GM11168 (cell line): ENCODE measurements around the gene SH3RF3.

ENCODE experiments used
- in situ Hi-C: fragments of 300-500 bp; cut with MboI; formaldehyde crosslinking; loops from one replicate; pipeline ENCODE4 v1.12.0; 2022; ENCODE audit warnings: low sequenced_read_pairs; ENCODE audit not compliant: unreplicated experiment

Gene SH3RF3

GRCh38 chr2:109467701-109468100, 338.7 kb downstream of the SH3RF3 start:
- in situ Hi-C loops, result no loop called here

DNA sequence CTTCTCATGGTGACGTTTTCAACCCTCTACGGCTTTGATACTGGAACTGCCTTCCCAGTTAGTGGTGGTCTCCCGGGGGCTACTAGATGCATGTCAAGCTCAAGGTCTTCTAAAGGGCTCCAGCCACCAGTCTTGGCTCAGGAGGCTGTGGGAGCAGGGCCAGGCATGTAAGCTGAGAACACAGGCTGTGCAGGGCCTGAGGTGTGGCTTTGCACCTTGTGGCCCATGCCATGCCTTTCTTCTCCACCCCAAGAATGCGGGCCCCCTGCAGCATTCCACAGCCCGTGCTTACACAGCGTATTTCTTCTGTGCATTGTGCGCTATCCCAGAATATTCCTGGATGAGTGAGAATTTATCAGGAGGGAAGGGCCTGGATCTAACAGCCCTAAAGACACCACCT, 339.9 kb downstream of the SH3RF3 start:
- in situ Hi-C loops, result no loop called here

- in situ Hi-C loops, result no loop called here
Observed at GRCh38 chr2:109471658-109472057, 342.7 kb downstream of the SH3RF3 start.

- in situ Hi-C loops, result no loop called here
Observed at GRCh38 chr2:109472331-109472959, 343.4 kb downstream of the SH3RF3 start.

DNA sequence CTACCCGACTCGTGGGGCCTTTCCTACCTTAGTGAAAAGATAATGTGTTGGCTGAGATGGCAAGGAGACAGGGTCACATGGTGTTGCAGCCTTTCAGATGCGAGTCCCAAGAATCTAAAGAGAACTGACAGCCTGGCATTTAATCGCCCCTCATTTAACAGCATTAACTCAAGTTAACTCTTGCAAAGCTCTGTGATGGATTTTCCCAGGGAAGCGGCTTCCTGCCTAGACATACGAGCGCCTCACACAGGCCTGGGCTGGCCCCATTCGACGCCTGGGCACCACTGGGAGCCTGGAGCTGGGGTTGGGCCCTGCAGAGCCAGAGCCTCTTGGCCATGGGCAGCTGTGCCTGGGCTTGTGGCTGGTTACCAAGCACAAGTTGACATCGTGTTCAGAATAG, 344.0 kb downstream of the SH3RF3 start:
- in situ Hi-C loops, result no loop called here

GRCh38 chr2:109473616-109474318, 344.8 kb downstream of the SH3RF3 start:
- in situ Hi-C loops, result no loop called here

DNA sequence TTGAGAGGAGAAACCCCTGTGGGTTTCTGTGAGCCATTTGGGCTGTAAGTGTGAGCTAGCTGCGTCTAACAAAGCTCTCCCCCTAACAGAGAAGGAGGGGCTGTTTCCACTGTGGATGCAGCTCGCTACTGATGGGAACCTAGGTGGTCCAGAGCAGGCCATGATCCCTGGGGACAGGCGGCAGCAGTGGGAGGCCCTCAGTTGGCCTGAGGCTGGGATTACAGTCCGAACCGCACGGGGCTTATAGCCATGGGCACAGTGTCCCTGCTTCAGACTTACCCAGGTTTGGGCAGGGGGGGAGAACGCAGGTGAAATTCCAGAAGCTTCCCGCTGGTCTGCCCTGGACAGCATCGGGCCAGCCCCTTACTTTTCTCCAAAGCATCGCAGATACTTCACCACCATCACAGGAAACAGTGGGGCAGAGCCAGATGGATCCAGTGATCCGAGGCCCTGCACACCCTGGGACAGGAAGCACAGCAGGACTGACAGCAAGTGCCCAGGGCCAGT, 345.4 kb downstream of the SH3RF3 start:
- in situ Hi-C loops, result no loop called here

DNA sequence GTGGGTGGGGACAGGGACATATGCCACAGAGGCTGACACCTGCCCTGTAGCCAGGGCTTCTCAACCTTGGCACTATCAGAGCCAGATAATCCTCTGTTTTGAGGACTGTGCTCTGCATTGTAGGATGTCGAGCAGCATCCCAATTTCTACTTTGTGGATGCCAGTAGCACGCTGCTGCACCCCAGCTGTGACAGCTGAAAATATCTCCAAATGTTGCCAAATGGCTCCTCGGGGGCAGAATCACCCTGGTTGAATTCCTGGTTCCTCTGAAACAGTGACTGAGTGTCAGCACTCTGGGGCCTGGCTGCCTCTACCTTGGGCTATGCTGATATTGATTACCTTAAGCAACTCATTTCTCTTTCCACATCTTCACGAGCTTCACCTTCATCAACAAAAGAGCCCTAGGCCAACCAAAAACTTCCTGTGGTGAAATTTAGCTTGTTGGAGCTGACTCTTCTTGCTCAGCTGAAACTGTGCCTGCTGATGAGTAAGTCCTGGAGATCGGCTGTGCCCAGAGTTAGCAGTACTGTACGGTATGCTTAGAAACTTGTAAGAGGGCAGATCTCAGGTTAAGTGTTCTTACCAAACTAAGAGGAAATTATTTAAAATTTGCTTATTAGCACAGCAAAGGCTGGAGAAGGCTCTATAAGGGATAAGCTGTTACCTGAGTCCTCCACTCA, 346.7 kb downstream of the SH3RF3 start:
- in situ Hi-C loops, result no loop called here

DNA sequence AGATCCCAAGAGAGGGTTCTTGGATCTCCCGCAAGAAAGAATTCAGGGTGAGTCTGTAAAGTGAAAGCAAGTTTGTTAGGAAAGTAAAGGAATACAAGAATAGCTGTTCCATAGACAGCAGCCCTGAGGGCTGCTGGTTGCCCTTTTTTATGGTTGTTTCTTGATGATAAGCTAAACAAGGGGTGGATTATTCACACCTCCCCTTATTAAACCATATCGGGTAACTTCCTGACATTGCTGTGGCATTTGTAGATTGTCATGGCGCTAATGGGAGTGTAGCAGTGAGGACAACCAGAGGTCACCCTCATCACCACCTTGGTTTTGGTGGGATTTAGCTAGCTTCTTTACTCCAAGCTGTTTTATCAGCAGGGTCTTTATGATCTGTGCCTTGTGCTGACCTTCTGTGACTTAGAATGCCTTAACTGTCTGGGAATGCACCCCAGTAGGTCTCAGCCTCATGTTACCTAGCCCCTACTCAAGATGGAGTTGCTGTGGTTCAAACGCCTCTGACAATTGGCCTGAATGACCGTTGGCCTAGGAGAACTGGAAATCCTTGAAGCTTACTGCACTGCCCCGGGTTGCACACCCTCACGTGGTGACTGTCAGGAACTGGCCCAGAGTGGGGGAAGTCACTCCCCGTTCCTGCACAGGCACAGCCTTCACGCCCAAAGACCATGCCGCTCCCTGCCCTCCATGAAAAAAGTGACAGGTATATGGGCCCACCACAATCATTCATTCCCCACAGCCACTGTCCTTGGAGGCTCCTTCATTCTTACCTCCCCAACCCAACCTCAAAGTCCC, 347.8 kb downstream of the SH3RF3 start:
- in situ Hi-C loops, result no loop called here

DNA sequence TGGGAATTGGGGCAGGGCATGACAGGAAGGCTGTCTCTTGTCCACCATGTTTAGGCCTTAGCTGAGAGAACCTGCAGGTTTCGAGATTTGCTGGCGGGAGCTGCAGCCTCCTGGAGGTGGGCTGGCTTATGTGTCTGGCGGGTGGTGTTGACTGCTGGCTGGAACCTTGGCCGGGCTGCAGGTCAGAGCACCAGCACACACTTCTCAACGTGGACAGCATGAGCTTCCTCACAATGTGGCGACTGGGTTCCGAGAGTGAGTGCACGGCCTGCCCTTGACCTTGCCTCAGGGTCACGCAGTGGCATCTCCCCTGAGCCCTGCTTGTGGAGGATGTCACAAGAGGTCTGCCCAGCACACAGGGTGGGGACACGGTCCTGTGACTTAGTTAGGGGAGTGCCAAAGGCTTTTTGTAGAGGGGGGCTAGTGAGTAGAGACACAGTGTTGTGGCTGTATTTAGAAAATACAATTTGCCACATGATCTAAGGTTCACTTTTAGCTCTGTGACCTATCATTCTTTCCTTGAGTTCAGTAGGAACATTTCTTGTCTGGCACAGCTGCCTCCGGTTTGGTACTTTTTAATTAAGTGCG, 350.0 kb downstream of the SH3RF3 start:
- in situ Hi-C loops, result no loop called here

DNA sequence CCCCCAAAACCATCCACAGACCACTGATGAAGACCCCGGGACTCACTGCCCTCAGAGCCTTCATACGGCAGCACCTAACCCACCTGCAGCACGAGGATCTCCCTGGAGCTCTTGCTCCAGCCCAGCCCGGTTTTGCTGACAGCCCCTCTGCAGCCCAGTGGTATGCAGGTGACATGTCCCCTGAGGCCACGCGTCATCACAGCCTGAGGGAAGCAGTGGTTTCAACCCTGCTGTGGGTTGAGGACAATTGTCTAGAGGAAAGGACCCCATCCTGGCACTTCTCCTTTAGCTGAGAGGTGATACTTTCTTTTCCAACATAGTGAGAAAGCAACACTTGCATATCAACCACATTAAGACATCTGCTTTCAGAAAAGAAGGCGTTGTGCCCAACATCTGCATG, 350.8 kb downstream of the SH3RF3 start:
- in situ Hi-C loops, result no loop called here

DNA sequence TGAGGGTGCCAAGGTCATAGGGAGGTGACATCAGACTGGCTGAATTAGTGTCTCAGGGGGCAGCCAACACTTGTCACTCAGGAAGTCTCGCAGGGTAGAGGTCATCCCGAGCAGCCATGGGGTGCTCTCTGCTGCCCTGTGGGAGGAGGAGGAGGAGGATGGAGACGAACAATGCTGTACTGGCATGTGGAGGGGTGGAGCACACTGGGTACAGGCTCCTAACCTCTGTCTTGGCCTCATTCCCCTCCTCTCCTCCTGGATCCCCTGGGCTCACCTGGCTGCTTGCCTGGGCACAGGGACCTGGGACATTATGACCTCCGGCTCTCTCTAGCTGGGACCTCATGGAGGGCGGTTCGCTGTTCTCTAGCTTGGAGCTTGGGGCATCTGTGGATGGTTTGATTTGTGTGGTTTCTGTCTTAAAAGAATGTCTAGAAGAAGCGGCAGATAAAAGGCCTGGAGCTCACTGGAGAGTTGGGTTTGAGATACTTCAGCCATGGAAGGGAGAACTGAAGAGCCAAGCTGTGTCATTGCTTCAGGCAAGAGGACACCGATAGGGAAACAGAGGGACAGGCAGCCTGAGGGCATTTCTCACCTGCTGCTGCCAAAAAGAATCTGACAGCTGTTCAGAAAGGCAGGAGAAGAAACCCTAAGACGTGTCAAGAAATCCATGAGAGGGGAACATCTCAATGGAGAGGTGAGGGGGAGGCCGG, 351.6 kb downstream of the SH3RF3 start:
- in situ Hi-C loops, result no loop called here

GRCh38 chr2:109481196-109481555, 352.2 kb downstream of the SH3RF3 start:
- in situ Hi-C loops, result no loop called here

GRCh38 chr2:109481599-109481998, 352.6 kb downstream of the SH3RF3 start:
- in situ Hi-C loops, result no loop called here

DNA sequence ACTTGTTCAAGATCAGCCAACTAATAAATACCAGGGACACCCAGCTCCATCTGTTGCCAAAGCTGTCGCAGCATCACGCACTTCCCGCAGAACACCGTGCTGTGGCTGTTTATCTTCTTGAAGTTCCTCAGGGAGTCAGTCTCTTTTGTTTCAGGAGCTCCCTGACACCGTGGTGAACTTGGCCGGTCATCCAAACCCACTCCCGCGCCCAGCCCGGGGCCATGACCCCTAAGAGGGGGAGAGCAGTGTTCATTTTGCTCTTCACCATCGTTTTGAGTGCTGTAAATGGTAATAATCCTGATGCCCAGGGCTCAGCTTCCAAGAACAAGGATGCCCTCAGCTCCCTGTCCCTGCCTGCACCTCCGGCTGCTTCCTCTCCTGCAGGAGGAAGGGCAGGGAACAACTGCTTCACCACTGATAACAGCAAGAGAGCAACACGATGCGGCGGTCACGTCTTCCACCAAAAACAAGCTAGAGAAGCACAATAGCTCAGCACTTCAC, 353.4 kb downstream of the SH3RF3 start:
- in situ Hi-C loops, result no loop called here

GRCh38 chr2:109486711-109487535, 357.9 kb downstream of the SH3RF3 start:
- in situ Hi-C loops, result no loop called here

DNA sequence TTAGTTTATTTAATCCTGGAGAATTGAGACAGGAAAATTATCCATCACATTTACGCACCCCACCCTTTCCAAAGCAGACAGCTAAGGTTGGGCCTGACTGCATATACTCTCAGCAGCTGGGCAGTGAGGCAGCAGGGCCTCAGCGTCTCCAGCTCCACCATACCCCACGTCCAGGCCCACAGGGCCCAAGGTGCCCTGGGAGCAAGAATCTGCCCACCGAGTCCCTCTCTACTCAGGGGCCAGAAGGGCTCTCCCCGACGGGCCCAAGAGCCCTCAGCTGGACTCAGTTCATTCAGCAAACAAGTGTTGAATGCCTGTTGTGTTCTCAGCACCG, 358.5 kb downstream of the SH3RF3 start:
- in situ Hi-C loops, result no loop called here

GRCh38 chr2:109487871-109488655, 359.1 kb downstream of the SH3RF3 start:
- in situ Hi-C loops, result no loop called here
